ENCODE data around the gene GANC.
"Not testable (repeated sequence)": the region's sequence is repeated elsewhere in the genome, so short reads cannot be mapped to it uniquely, and the experiment has no call there.

The GANC gene

DNA sequence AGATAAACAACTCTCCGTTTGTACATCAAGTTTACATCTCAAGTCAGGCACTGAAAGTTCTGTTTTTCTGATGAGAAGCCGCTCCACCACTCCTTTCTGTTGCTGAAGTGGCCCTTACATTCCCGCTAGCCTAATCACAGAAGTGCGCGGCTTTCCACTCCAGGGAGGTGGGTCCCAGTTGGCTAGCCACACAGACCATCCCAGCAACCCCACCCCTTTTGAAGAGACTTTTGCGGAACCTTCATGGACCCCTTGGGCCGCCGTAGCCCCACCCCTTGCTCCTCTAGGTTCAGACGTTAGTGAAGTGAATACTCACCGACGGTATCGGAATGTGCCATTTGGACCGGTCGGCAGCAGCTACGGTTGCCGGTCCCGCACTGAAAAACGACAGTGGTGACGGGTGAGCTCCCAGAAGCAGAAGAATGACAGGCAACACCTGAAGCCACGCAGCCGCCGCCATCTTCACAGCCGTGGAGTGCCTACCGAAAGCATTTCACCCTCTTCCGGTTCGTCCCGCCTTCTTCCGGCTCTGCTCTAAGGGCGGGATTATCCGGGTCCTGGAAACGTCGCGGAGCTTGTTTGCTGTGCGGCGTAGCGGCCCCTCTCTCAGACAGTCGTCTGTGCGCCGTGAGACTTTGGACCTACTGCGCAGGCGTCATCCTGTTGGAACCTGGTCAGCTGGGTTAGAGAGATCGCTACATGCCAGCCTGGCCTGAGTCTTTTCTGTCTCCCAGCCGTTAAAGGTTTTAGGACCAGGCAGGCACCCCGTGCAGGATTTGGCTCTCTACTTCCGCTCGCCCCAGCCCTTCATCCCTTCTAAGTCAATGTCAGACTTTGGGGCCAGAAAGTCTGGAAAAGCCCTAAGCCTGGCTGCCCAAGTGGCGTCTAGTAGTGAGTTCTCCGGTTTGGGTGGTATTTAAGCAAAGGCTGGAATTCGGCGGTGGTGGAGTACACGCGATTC is at the start of gene GANC, which contains the start of gene TMEM87A:
TSS of gene GANC (plus strand) at position 263 of the 961 bp plus-strand sequence. CDS start 1,281 bp downstream, outside the sequence.
TSS of gene TMEM87A (minus strand) at position 495 of the 961 bp plus-strand sequence. CDS start at position 460, 35 bp downstream.
- DNase-seq (ENCODE audit: low read depth): peak; percentile 98

DNA sequence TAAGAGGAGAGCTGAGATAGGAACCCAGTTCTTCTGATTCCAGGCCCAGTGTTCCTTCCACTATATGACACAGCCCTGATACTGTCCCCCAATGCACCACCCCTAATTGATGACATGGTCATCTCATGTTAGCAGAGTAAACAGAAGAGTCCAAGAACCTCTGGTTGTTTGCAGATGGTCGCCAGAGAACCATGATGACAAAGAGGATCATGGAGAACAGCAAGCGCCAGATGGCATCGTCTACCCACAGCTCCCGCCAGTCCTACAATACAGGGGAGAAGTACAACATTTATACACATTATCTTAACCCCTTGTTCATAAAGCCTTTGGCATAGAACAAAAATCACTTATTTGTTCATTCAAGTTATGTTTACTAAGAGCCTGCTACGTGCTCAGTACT is 46.4 kb upstream of the GANC start:
- no peak for DNase-seq (ENCODE audit: low read depth)

GRCh38 chr15:42228036-42228435 is 45.0 kb upstream of the GANC start:
- no peak for DNase-seq (ENCODE audit: low read depth)

DNA sequence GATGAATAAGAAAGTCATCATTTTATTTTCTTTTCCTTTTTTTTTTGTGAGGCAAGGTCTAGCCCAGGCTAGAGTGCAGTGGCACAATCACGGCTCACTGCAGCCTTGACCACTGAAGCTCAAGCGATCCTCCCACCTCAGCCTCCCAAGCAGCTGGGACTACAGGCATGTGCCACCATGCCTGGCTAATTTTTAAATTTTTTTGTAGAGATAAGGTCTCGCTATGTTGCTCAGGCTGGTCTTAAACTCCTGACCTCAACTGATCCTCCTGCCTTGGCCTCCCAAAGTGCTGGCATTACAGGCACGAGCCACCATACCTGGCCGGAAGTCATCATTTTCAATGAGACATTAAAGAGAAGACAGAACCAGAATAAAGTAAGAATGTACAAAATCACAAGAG is 44.0 kb upstream of the GANC start:
- DNase-seq (ENCODE audit: low read depth): not testable (repeated sequence)

DNA sequence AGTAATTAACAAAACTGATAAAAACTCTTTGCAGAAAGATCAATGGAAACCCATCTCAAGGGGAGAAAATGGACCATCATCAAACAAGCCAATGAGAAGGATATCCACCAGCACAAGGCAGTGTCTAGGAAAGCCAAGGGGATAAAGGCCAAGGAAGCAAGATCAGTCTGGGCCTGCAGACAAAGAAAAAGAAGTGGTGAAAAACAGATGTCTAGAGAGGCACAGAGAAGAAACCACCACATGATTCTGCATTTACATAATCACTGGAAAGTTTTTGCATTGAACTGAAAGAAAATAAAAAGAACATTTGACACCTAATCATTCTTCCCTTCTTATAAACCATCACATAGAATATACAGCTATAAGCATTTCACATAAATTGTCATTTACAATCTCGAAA is 41.9 kb upstream of the GANC start:
- DNase-seq (ENCODE audit: low read depth): no peak

- DNase-seq (ENCODE audit: low read depth): no peak
These were observed 40.4 kb upstream of the GANC start for GRCh38 chr15:42232606-42233005.

DNA sequence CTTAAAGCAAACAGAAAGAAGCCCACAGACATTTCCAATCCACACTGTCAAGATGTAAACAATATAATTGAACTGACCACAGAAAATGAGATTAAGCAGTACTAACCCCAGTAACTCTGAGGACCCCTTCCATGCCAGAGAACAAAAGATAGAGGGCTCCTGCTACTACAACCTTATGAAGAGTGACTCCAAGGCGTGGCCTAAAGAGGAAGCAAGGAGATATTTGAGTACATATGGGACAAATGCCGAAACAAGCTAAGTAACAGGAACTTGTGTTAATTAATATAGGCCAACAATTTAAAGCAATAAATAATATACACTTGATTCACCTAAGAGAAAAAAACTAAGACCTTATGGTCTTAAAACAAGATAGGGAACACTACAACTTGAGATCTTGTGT is 39.9 kb upstream of the GANC start:
- DNase-seq (ENCODE audit: low read depth): no peak

DNA sequence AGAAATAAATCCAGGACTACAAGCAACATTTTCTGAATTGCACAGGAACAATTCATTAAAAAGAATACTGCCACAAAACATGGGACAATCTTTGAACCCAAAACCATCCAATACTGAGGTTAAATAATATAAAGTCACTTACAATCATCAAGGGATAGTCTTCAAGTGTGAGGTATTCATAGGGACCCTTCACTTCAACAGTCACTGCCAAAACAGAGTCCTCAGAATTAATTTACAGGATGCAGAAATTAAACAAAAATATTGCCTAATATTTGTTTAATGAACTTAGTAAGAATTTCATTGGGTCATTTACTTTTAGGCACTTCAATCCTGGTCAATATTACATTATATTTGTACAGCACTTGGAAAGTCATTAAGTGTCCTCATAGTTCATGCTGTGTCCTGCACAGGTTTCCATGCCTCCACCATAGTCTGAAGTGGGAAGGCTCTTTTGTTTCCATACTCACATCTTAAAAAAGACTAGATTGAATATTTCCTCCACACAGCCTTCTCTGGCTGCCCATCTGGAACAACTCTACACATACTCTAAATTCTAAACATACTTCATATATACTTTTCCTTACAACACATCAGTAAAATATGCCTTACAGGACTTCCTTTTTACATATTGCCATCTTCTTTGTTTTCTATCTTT is 33.3 kb upstream of the GANC start:
- DNase-seq (ENCODE audit: low read depth): peak; percentile 1

- DNase-seq (ENCODE audit: low read depth): no peak
These were observed 32.2 kb upstream of the GANC start for GRCh38 chr15:42240823-42241222.

GRCh38 chr15:42253300-42253699 is 19.7 kb upstream of the GANC start:
- no peak for DNase-seq (ENCODE audit: low read depth)

GRCh38 chr15:42264795-42265194 is 8.2 kb upstream of the GANC start:
- no peak for DNase-seq (ENCODE audit: low read depth)

- DNase-seq (ENCODE audit: low read depth): no peak
These were observed 5.7 kb upstream of the GANC start for GRCh38 chr15:42267286-42267685.

- DNase-seq (ENCODE audit: low read depth): no peak
These were observed 2.5 kb upstream of the GANC start for GRCh38 chr15:42270551-42270950.

GRCh38 chr15:42270996-42271395 is 2.0 kb upstream of the GANC start:
- DNase-seq (ENCODE audit: low read depth): no peak

DNA sequence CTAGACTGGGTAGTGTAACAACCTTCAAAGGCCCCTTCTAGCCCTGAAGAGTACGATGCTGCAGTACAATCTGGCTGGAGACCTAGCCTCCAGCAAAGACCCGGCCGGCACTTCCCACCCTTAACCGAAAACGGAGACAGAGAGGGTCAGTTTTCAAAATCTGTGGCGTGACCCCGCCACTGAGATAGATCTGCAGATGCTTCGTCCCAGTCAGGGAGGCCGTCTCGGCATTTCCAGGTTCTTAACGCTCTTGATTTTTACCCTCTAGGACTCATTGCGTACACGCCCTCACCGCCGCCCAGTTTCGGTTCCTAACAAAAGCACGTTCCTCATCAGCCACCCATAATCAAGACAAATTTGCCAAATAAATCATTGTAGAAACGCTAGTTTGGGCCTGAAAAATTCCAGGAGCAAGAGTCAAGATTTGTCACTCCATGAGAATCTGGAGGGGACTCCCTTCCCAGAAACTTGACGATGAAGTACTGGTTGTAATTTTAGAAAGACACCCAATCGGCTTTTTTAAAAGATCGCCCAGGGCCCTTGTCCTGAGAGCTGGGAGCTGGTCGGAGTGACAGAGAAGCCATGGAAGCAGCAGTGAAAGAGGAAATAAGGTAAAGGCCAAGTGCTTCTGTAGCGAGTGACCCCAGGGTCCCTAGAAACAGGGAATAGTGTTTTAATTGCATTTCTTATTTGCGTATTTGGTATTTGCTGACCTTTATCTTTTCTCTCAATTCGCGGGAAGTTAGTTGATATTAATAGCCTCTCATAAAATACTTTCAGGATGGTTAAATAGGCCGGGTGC is 1.1 kb downstream of the GANC start:
- DNase-seq (ENCODE audit: low read depth): peak; percentile 59

DNA sequence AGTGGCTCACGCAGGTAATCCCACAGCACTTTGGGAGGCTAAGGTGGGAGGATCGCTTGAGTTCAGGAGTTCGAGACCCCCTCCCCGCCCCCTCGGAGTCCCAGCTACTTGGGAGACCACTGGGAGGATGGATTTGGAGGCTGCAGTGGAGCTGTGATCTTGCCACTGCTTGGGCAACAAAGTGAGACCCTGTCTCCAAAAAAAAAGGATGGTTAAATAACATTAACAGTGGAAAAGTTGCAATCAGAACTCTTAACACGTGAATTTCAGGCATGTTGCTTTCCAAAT is 1.6 kb downstream of the GANC start:
- DNase-seq (ENCODE audit: low read depth): no peak

DNA sequence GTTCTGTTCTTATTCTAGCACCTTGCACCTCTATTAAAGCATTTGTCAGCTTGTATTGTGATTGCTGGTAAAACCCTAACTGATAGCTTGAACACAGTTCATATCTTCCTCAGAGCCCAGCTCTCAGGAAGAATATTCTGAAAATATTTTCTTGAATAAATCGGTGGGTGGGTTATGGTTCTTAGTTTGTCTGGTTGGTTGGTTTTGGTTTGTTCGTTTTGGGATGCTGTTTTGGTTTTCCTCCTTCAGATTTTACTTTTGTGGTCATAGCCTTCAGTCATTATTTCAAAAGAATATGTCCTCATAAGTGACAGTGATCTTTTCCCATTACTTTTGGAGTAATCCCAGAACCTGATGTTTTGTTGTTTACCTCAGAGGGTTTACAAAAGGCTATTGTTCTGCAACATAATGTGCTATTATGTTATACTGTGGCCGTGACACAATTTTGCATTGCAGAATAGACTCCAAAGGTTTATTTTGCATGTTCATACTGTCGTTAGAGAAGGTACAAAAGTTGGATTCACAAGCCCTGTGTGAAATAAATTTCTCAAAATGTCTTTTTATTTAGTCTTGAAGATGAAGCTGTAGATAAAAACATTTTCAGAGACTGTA is 2.9 kb downstream of the GANC start:
- DNase-seq (ENCODE audit: low read depth): no peak

- DNase-seq (ENCODE audit: low read depth): no peak
These were observed 3.8 kb downstream of the GANC start for GRCh38 chr15:42276762-42277161.

DNA sequence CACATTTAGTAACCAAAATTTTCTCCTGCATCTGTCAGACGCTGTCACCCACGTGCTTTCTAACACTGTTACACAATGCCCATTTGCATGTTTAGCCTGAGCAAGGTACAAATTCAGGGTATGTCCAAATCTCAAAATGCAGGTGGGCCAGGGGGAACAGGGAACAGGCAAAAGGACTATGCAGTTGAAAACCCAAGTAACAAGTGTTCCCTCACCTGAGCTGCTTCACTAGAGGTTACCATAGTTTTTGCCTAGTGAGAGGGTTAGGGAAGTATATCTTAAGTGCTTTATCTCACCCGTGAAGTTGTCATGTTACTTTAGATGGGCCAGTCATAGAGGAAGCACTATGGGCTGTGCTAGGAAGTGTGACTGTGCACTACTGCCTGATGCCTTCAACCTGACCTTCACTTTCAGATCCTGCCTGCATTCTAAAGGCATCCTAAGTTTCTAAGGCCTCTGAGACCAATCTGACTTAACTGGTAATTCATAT is 6.3 kb downstream of the GANC start:
- no peak for DNase-seq (ENCODE audit: low read depth)

- no peak for DNase-seq (ENCODE audit: low read depth)
These were observed 9.3 kb downstream of the GANC start for GRCh38 chr15:42282344-42282743.

- no peak for DNase-seq (ENCODE audit: low read depth)
These were observed 9.9 kb downstream of the GANC start for GRCh38 chr15:42282926-42283325.

GRCh38 chr15:42283671-42284070 is 10.7 kb downstream of the GANC start:
- no peak for DNase-seq (ENCODE audit: low read depth)
